GM18867 (cell line): ENCODE results near the gene ANP32E.
"Not testable (repeated sequence)": the region's sequence is repeated elsewhere in the genome, so short reads cannot be mapped to it uniquely, and the experiment has no call there.

ENCODE experiments used
- ATAC-seq: cut with Tn5 transposase; IDR thresholded peaks from one replicate; pipeline ENCODE4 v1.9.1; 2021; ENCODE audit warnings: mild to moderate bottlenecking, moderate library complexity; ENCODE audit not compliant: unreplicated experiment

The ANP32E gene

GRCh38 chr1:150257624-150258585, 22.0 kb upstream of the ANP32E start, which contains the start of gene CA14:
CA14 (plus strand) TSS chr1:150257774; CDS start chr1:150258129, 355 bp downstream.
- ATAC-seq, result no peak

- no peak for ATAC-seq
These were observed 20.8 kb upstream of the ANP32E start for GRCh38 chr1:150256554-150257341.

DNA sequence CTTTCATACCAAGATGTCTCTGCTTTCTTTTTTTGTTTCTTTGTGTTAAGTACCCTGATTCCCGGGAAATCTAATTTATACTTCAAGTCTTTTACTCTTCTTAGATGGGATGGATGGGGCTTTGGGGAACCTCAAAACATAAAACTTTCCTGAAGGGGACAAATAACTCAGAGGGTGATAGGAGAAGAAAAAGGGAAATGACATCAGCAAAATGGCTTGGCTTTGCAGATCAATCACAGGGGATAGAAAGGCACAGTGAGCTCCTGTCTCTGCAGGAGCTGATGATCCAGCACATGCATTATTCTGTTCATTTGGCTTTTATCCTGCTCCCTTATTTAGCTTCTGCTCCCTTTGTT, 20.3 kb upstream of the ANP32E start:
- no peak for ATAC-seq

GRCh38 chr1:150249936-150250335, 14.0 kb upstream of the ANP32E start:
- ATAC-seq, result no peak

GRCh38 chr1:150243003-150243402, 7.1 kb upstream of the ANP32E start:
- ATAC-seq, result no peak

DNA sequence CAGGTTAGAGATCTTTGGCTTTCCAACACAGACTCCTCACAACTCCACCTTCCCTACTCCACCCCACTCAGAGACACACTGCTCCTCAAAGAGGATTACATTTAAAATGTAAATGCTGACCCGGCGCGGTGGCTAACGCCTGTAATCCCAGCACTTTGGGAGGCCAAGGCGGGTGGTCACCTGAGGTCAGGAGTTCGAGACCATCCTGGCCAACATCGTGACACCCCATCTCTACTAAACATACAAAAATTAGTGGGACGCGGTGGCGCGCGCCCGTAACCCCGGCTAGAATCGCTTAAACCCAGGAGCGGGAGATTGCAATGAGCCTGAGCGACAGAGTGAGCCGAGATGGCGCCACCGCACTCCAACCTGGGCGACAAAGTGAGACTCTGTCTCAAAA, 1.8 kb upstream of the ANP32E start:
- ATAC-seq, result no peak

GRCh38 chr1:150237176-150237575, 1.3 kb upstream of the ANP32E start:
- not testable (repeated sequence) for ATAC-seq

GRCh38 chr1:150236614-150237100, 745 bp upstream of the ANP32E start:
- ATAC-seq, result no peak

- no peak for ATAC-seq
These were observed 539 bp downstream of the ANP32E start for GRCh38 chr1:150235294-150235851.

DNA sequence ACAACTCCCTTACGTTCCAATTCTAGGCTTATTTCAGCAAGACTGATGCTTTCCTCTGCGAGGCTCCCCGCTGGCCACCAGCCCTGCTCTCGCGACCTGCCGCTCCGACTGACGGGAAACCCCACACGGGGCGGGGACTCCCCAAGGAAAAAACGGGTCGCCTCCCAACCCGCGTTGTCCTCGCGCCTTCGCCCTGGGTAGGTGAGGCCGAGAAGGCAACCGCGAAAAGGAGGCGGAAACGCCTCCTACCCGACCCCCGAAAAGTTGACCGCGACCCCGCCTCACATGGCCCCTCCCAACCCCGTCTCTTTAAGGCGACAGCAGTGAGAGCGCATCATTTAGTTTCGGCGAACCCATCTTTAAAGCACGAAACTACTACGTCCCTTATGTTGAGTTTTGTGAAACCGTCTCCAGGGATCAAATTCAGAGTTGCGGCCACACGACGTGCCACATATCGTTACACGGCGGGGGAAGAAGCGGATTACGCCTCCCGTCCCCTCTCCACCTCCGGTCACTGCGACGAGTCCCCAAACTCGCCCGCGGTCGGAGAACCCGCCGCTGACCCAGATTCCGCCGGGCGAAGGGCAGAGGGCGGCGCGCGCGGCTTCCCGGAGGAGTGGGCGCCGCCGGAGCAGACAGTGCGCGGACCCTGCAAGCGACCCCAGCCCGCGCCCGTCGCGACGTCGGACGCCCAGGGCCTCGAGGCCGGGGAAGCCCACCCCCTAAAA, 1.2 kb downstream of the ANP32E start:
- peak; percentile 56 for ATAC-seq

DNA sequence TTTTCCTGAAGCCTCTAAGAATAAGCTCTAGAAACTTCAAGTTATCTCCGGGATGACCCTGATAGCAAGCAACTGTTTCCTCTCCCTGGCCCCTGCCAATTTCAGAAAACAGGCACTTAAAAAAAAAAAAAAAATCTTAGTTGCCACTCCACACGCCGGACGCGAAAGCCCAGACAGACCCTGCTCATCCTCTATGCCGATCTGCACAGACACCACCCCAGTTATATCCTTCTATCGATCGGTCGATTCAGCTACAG, 1.7 kb downstream of the ANP32E start:
- no peak for ATAC-seq

- ATAC-seq, result no peak
These were observed 2.3 kb downstream of the ANP32E start for GRCh38 chr1:150233359-150234308.

- ATAC-seq, result not testable (repeated sequence)
These were observed 3.0 kb downstream of the ANP32E start for GRCh38 chr1:150232921-150233320.

DNA sequence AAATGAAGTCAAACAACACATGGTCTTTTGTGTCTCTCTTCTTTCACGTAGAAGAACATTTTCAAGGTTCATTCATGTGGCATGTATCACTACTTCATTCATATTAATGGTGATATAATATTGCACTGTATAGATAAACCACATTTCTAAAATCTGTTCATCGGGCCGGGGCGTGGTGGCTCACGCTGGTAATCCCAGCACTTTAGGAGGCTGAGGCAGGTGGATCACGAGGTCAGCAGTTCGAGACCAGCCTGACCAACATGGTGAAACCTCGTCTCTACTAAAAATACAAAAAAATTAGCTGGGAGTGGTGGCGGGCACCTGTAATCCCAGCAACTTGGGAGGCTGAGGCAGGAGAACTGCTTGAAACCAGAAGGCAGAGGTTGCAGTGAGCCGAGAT, 7.7 kb downstream of the ANP32E start:
- ATAC-seq, result not testable (repeated sequence)

DNA sequence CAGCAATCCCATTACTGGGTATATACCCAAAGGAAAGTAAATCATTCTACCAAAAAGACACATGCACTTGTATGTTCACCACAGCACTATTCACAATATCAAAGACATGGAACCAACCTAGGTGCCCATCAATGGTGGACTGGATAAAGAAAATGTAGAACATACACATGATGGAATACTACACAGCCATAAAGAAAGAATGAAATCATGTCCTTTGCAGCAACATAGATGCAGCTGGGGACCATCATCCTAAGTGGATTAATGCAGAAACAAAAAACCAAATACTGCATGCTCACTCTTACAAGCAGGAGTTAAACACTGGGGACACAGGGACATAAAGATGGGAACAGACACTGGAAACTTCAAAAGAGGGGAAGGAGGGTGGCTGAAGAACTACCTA, 8.7 kb downstream of the ANP32E start:
- no peak for ATAC-seq

- no peak for ATAC-seq
These were observed 9.4 kb downstream of the ANP32E start for GRCh38 chr1:150226486-150226885.

DNA sequence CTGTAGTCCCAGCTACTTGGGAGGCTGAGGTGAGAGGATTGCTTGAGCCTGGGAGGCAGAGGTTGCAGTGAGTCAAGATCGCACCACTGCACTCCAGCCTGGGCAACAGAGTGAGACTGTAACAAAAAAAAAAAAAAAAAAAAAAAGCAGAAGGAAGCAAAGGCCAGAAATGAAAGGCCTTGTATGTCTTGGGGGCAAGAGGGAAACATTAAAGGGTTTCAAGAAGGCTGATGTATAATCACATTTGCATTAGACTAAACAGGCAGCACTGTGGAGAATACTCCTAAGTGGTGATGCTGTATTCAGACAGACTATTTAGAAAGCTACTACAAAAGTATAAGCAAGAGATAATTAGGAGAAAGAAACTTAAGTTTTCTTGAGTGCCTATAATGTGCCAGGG, 10.4 kb downstream of the ANP32E start:
- no peak for ATAC-seq

DNA sequence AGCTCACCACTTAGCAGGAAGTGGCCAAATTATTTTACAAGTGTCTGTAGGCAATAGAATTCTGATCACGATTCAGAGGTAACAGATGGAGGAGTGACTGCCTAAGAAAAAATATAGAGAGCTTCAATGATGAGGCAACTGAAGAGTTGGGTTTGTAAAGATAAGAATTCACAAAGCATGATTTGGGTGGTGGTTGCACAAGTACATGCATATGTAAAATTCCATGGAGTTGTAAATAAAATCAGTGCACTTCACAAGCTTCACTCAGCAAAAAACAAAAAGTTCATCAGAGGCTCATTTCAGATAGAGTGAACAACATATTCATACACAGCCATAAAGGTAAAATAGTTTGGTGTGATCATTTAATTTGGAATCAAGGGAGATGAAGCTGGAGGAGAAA, 10.9 kb downstream of the ANP32E start:
- no peak for ATAC-seq

- no peak for ATAC-seq
These were observed 14.4 kb downstream of the ANP32E start for GRCh38 chr1:150221552-150221951.

DNA sequence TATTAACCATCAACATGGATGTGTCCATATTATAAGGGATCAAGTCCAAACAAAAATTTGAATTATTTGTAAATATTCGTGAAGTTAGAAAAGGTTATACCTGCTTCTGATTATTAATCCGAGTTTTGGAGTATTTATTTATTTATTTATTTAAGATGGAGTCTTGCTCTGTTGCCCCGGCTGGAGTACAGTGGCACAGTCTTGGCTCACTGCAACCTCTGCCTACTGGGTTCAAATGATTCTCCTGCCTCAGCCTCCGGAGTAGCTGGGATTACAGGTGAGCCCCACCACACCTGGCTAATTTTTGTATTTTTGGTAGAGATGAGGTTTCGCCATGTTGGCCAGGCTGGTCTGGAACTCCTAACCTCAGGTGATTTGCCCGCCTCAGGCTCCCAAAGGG, 20.1 kb downstream of the ANP32E start:
- not testable (repeated sequence) for ATAC-seq
